ENCODE results near the gene GAS2L2. TPM values are rescaled to one million over a fixed set of nuclear protein-coding genes. Genes with fewer than 3 reads are reported as not detected.

The GAS2L2 gene
- total and polyA plus RNA-seq, 10 donors: 0.02 to 0.03 (median 0.02) TPM; not detected in 7

GRCh38 chr17:35736236-35736635 is 16.8 kb downstream of the GAS2L2 start:
- intact Hi-C loops (cut with DNase I; ENCODE audit: low total_unique reads): no loop called here
- WGBS, 5 donors: 89 to 96% (median 92%) methylated on average over 5 of the region's 5 CpGs
- no peak for DNase-seq

GRCh38 chr17:35735036-35735805 is 17.8 kb downstream of the GAS2L2 start:
- intact Hi-C loops (cut with DNase I; ENCODE audit: low total_unique reads): no loop called here
- 88 to 96% (median 92%) methylated on average over 25 to 29 of the region's 29 CpGs for WGBS, 5 donors
- peaks cover 5 to 23% (median 10%) of the 10 kb centered on the region in 6 donors for H3K4me1 ChIP-seq
- TF ChIP-seq POLR2AphosphoS5 (IDR thresholded peaks at IDR 0.05) (no peak), POLR2A (IDR thresholded peaks at IDR 0.05) (no peak), CTCF (IDR thresholded peaks at IDR 0.05 in 8 of 11, conservative IDR thresholded peaks at IDR 0.05 in 3 of 11) (no peak)
- no peaks in the 10 kb centered on the region for H3K36me3 ChIP-seq
- no peak for DNase-seq
- no peak overlapping the region for H3K4me3 ChIP-seq
- no peak overlapping the region for H3K27ac ChIP-seq
- H3K27me3 ChIP-seq (replicated peaks in 1 of 7): peaks cover 0 to 22% (median 0%) of the 10 kb centered on the region in 7 donors
- no peaks in the 10 kb centered on the region for H3K9me3 ChIP-seq

More at GRCh38 chr17:35736236-35736635, 16.8 kb downstream of the GAS2L2 start:
- Histone ChIP-seq H3K9me3 (no peaks in the 10 kb centered on the region), H3K27me3 (replicated peaks in 1 of 7) (peaks cover 0 to 28% (median 7%) of the 10 kb centered on the region in 7 donors), H3K4me3 (no peak overlapping the region), H3K36me3 (no peaks in the 10 kb centered on the region), H3K27ac (no peak overlapping the region), H3K4me1 (peaks cover 2 to 18% (median 7%) of the 10 kb centered on the region in 6 donors)
- TF ChIP-seq POLR2AphosphoS5 (IDR thresholded peaks at IDR 0.05) (no peak), POLR2A (IDR thresholded peaks at IDR 0.05) (no peak), CTCF (IDR thresholded peaks at IDR 0.05 in 8 of 11, conservative IDR thresholded peaks at IDR 0.05 in 3 of 11) (no peak)

GRCh38 chr17:35734396-35734795 is 18.6 kb downstream of the GAS2L2 start:
- DNase-seq: no peak
- intact Hi-C loops (cut with DNase I; ENCODE audit: low total_unique reads): no loop called here
- Histone ChIP-seq H3K36me3 (no peaks in the 10 kb centered on the region), H3K4me3 (no peak overlapping the region), H3K9me3 (no peaks in the 10 kb centered on the region), H3K4me1 (peaks cover 5 to 26% (median 10%) of the 10 kb centered on the region in 6 donors), H3K27ac (no peak overlapping the region), H3K27me3 (replicated peaks in 1 of 7) (peaks cover 0 to 18% (median 0%) of the 10 kb centered on the region in 7 donors)
- 89 to 96% (median 92%) methylated on average over 7 of the region's 7 CpGs for WGBS, 5 donors
- TF ChIP-seq POLR2A (IDR thresholded peaks at IDR 0.05) (no peak), CTCF (IDR thresholded peaks at IDR 0.05 in 8 of 11, conservative IDR thresholded peaks at IDR 0.05 in 3 of 11) (no peak), POLR2AphosphoS5 (IDR thresholded peaks at IDR 0.05) (no peak)

GRCh38 chr17:35733366-35733765 is 19.7 kb downstream of the GAS2L2 start:
- TF ChIP-seq POLR2AphosphoS5 (IDR thresholded peaks at IDR 0.05): no peak
- TF ChIP-seq CTCF (IDR thresholded peaks at IDR 0.05 in 8 of 11, conservative IDR thresholded peaks at IDR 0.05 in 3 of 11): no peak
- TF ChIP-seq POLR2A (IDR thresholded peaks at IDR 0.05): no peak
- 79 to 91% (median 88%) methylated on average over 6 of the region's 6 CpGs for WGBS, 5 donors
- intact Hi-C loops (cut with DNase I; ENCODE audit: low total_unique reads): no loop called here

More at GRCh38 chr17:35733366-35733765, 19.7 kb downstream of the GAS2L2 start:
- no peak for DNase-seq
- Histone ChIP-seq H3K27me3 (replicated peaks in 1 of 7) (peaks cover 0 to 18% (median 0%) of the 10 kb centered on the region in 7 donors), H3K4me1 (peaks cover 5 to 26% (median 10%) of the 10 kb centered on the region in 6 donors), H3K4me3 (no peak overlapping the region), H3K9me3 (no peaks in the 10 kb centered on the region), H3K36me3 (peaks cover 0 to 10% (median 0%) of the 10 kb centered on the region in 6 donors), H3K27ac (no peak overlapping the region)
